B cell (primary cell): ENCODE results near the gene TBL1XR1. TPM values are rescaled to one million over a fixed set of nuclear protein-coding genes. Genes with fewer than 3 reads are reported as not detected.

Experiments
- ATAC-seq: fragments of 200-7000 bp; cut with Tn5 transposase; one replicate; pipeline ENCODE4 v1.10.0; 2021; ENCODE audit warnings: low read depth, mild to moderate bottlenecking, moderate number of reproducible peaks, moderate library complexity
- CTCF ChIA-PET: fragments of 350-600 bp; sonication (Branson Sonifier 250); formaldehyde crosslinking; loops from one replicate; lab custom pipeline; 2021; ENCODE audit warnings: antibody characterized with exemption, inconsistent platforms; lab: Charles Lee
- POLR2A ChIA-PET: fragments of 350-600 bp; sonication (Branson Sonifier 250); formaldehyde crosslinking; loops from one replicate; lab custom pipeline; 2021; ENCODE audit warnings: antibody characterized with exemption; lab: Charles Lee
- DNase-seq: peaks from one replicate; pipeline ENCODE4 v3.0.0; 2013
- H2AFZ ChIP-seq: 2 replicates; pipeline ENCODE4 v1.6.1; 2012; ENCODE audit warnings: mild to moderate bottlenecking, low read depth, low read length; ENCODE audit not compliant: insufficient read depth, poor library complexity, severe bottlenecking
- H3K27ac ChIP-seq, 2 donors: 1 replicate in 1 of 2; 2 replicates in 1 of 2; pipeline ENCODE4 v1.5.1; 2012 to 2013; ENCODE audit warnings: low read length in 2 of 2, mild to moderate bottlenecking in 2 of 2, moderate library complexity in 1 of 2
- H3K27me3 ChIP-seq, 4 experiments: fragments of 200-600 bp in 1 of 4; sonication (generic) in 1 of 4; replicated peaks in 1 of 4; 1 replicate in 2 of 4; 2 replicates in 2 of 4; pipeline versions ENCODE4 v1.6.1 to v1.7.0; 2013 to 2016; ENCODE audit warnings: low read length in 3 of 4, mild to moderate bottlenecking in 2 of 4, mixed read lengths in 1 of 4, moderate library complexity in 1 of 4; ENCODE audit not compliant: insufficient read depth in 4 of 4, control insufficient read depth in 3 of 4; ENCODE audit errors: control extremely low read depth in 1 of 4
- H3K36me3 ChIP-seq, 2 experiments: replicated peaks in 1 of 2; 1 replicate in 1 of 2; 2 replicates in 1 of 2; pipeline versions ENCODE4 v1.6.1 to v1.7.1; 2013; ENCODE audit warnings: low read length in 1 of 2; ENCODE audit not compliant: insufficient read depth in 2 of 2, control insufficient read depth in 1 of 2; ENCODE audit errors: control extremely low read depth in 1 of 2, extremely low read depth in 1 of 2
- H3K4me1 ChIP-seq, 2 donors: fragments of 200-600 bp in 1 of 2; sonication (generic) in 1 of 2; 1 replicate in 1 of 2; 2 replicates in 1 of 2; pipeline versions ENCODE4 v1.5.1 to v1.6.1; 2013 to 2017; ENCODE audit warnings: low read length in 2 of 2; ENCODE audit not compliant: control insufficient read depth in 2 of 2, insufficient read depth in 2 of 2
- H3K4me2 ChIP-seq: replicated peaks from 2 replicates; pipeline ENCODE3; 2012; ENCODE audit warnings: mild to moderate bottlenecking, low read depth, low read length; ENCODE audit not compliant: poor library complexity, severe bottlenecking
- H3K4me3 ChIP-seq, 5 experiments: fragments of 200-600 bp in 1 of 5; sonication (generic) in 1 of 5; 1 replicate in 3 of 5; 2 replicates in 2 of 5; pipeline versions ENCODE4 v1.5.1 to v1.7.0; 2011 to 2016; ENCODE audit warnings: low read length in 4 of 5, mild to moderate bottlenecking in 4 of 5, low read depth in 2 of 5, control low read depth in 1 of 5, moderate library complexity in 1 of 5; ENCODE audit not compliant: insufficient read depth in 1 of 5; ENCODE audit errors: control extremely low read depth in 1 of 5, extremely low read depth in 1 of 5
- H3K79me2 ChIP-seq: fragments of 200-600 bp; sonication (generic); one replicate; pipeline ENCODE4 v1.6.0; 2016; ENCODE audit warnings: low read length; ENCODE audit not compliant: control insufficient read depth, insufficient read depth
- H3K9ac ChIP-seq: fragments of 200-600 bp; sonication (generic); 2 replicates; pipeline ENCODE4 v1.6.1; 2017; ENCODE audit warnings: mild to moderate bottlenecking, low read length, moderate library complexity
- H3K9me3 ChIP-seq, 3 donors: one replicate each; pipeline versions ENCODE4 v1.6.1 to v1.7.1; 2013; ENCODE audit warnings: low read length in 2 of 3; ENCODE audit not compliant: control insufficient read depth in 2 of 3, insufficient read depth in 1 of 3; ENCODE audit errors: control extremely low read depth in 1 of 3
- H4K20me1 ChIP-seq: 2 replicates; pipeline ENCODE4 v1.6.0; 2012; ENCODE audit warnings: mild to moderate bottlenecking, low read length; ENCODE audit not compliant: insufficient read depth, control insufficient read depth, poor library complexity, severe bottlenecking
- H3K27ac Mint-ChIP-seq: one replicate; pipeline ENCODE4 v1.8.0; 2021; ENCODE audit warnings: mixed read lengths
- H3K27me3 Mint-ChIP-seq: one replicate; pipeline ENCODE4 v1.8.0; 2021; ENCODE audit warnings: mixed read lengths
- H3K4me1 Mint-ChIP-seq: one replicate; pipeline ENCODE4 v1.8.0; 2021; ENCODE audit warnings: mixed read lengths
- H3K4me3 Mint-ChIP-seq: one replicate; pipeline ENCODE4 v1.8.0; 2021; ENCODE audit warnings: mixed read lengths
- H3K9me3 Mint-ChIP-seq: one replicate; pipeline ENCODE4 v1.8.0; 2022; ENCODE audit warnings: mixed read lengths; ENCODE audit not compliant: insufficient read depth
- EZH2 ChIP-seq: IDR thresholded peaks from 2 replicates; pipeline ENCODE4 v1.6.1; 2012; ENCODE audit warnings: borderline replicate concordance, low read depth, mild to moderate bottlenecking, moderate library complexity, low read length; ENCODE audit not compliant: insufficient read depth, poor library complexity, severe bottlenecking
- WGBS: methylation state at CpG from one replicate; pipeline ENCODE4 v1.1.5; 2013; ENCODE audit warnings: missing lambda C conversion rate; ENCODE audit not compliant: insufficient coverage; 5-methylcytosine and 5-hydroxymethylcytosine counted together
- intact Hi-C: fragments of 100-400 bp; cut with micrococcal nuclease; formaldehyde crosslinking; loops from one replicate; pipeline ENCODE4 v1.10.0; 2022
- polyA plus RNA-seq: library from polyadenylated mRNA; depleted of rRNA; stranded (reverse); fragments of >200 nt; gene quantifications from 2 replicates; pipeline ENCODE4 v1.2.3, GENCODE V29; 2012
- total RNA-seq, 2 donors: library from RNA; stranded (reverse); fragments of 120-200 nt in 1 of 2; gene quantifications; 1 replicate in 1 of 2; 2 replicates in 1 of 2; pipeline versions ENCODE4 v1.2.3 to v1.2.4, GENCODE V29; 2013 to 2022
- TF ChIP-seq, protein P1 (sequence below): fragments of 200-600 bp; IDR thresholded peaks from one replicate; pipeline ENCODE4 v1.8.0; 2022; ENCODE audit warnings: antibody characterized with exemption, mild to moderate bottlenecking

TBL1XR1 gene
- total and polyA plus RNA-seq, 2 donors (not counting 1 experiment from before 2014, with no cell fraction given) = 17.6 to 128 TPM

DNA sequence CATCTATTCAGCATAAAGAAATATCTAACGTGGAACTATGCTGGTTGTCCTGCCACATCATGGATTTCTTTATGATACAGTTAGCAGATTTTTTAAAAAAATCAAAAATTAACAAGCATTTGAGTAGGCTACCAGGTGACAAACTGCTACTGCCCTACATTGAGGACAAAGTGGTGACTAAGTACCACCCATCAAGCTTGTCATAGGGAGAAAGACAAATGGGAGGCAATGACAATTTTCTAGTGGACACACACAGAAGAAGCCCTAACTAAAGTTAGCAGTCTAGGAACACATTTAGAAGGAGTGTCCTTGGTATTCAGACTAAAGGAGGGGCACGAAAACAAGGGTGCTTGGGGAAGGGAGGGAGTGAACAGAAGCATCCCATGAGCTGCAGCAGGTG is 131.2 kb downstream of the TBL1XR1 start:
- Histone ChIP-seq H4K20me1 (peaks cover 33% of the 10 kb centered on the region), H3K4me3 (no peak overlapping the region), H3K4me1 (peaks cover 0 to 9% of the 10 kb centered on the region in 2 donors), H3K36me3 (no peaks in the 10 kb centered on the region), H3K27me3 (no peaks in the 10 kb centered on the region), H3K9me3 (no peaks in the 10 kb centered on the region), H2AFZ (no peak overlapping the region), H3K9ac (no peak overlapping the region), H3K27ac (no peak overlapping the region), H3K4me2 (no peak overlapping the region), H3K79me2 (peaks cover 76% of the 10 kb centered on the region)
- Mint-ChIP-seq H3K9me3 (no peaks in the 10 kb centered on the region), H3K27me3 (no peaks in the 10 kb centered on the region), H3K27ac (no peak overlapping the region), H3K4me3 (no peak overlapping the region), H3K4me1 (peaks cover 46% of the 10 kb centered on the region)
- ATAC-seq = no peak
- ChIA-PET POLR2A (no interaction called here), CTCF (interaction anchor here (0.7 kb wide), 1 partner anchor 14 kb away, joined by 3 read pairs; no protein-coding TSS in a partner anchor)
- TF ChIP-seq EZH2 = no peak
- TF ChIP-seq, protein P1, sequence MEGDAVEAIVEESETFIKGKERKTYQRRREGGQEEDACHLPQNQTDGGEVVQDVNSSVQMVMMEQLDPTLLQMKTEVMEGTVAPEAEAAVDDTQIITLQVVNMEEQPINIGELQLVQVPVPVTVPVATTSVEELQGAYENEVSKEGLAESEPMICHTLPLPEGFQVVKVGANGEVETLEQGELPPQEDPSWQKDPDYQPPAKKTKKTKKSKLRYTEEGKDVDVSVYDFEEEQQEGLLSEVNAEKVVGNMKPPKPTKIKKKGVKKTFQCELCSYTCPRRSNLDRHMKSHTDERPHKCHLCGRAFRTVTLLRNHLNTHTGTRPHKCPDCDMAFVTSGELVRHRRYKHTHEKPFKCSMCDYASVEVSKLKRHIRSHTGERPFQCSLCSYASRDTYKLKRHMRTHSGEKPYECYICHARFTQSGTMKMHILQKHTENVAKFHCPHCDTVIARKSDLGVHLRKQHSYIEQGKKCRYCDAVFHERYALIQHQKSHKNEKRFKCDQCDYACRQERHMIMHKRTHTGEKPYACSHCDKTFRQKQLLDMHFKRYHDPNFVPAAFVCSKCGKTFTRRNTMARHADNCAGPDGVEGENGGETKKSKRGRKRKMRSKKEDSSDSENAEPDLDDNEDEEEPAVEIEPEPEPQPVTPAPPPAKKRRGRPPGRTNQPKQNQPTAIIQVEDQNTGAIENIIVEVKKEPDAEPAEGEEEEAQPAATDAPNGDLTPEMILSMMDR = no peak
- intact Hi-C loops = no loop called here
- WGBS = 100% methylated on average over 1 of the region's 2 CpGs
- DNase-seq = no peak

DNA sequence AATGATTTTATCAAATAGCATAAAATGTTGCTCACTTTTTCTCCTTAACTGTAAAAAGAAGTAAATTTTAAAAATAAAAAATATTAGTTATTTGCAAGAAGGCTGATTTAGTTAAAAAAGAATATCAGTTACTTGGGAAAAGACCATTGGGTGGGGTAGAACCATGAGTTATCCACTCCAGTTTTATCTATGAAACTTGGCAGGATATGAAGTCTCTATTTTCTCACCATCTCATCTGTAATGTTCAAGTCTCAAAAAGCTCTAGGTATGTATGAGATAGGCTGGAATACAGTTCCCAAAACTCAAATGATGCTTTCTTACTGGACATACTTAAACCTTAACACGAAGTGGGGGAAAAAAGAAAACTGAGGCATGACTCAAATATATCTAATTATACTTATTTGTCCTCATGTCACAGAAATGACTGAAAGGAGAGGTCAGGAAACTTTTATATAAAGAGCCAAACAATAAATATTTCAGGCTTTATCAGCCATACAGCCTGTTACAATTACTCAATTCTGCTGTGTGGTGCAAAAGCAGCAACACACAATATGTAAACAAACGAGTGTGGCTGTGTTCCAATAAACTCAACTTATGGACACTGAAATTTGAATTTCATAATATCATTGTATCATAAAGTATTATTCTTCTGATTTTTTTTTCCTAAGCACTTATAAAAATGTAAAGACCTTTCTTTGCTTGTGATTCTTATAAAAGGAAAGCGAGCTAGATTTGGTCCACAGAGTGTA is 131.8 kb downstream of the TBL1XR1 start:
- H3K36me3 ChIP-seq = no peaks in the 10 kb centered on the region
- H3K9me3 ChIP-seq = no peaks in the 10 kb centered on the region
- H2AFZ ChIP-seq = no peak overlapping the region
- H3K4me3 ChIP-seq = no peak overlapping the region
- H3K27ac Mint-ChIP-seq = no peak overlapping the region
- peaks cover 33% of the 10 kb centered on the region for H4K20me1 ChIP-seq
- intact Hi-C loops = no loop called here
- H3K79me2 ChIP-seq = peaks cover 70% of the 10 kb centered on the region
- no peak overlapping the region for H3K4me3 Mint-ChIP-seq
- TF ChIP-seq, protein P1 = no peak
- TF ChIP-seq EZH2 = no peak
- no peaks in the 10 kb centered on the region for H3K27me3 Mint-ChIP-seq
- POLR2A ChIA-PET = no interaction called here
- CTCF ChIA-PET = interaction anchor here (0.7 kb wide), 1 partner anchor 14 kb away, joined by 3 read pairs; no protein-coding TSS in a partner anchor
- ATAC-seq (no peak), DNase-seq (no peak)
- no peaks in the 10 kb centered on the region for H3K9me3 Mint-ChIP-seq
- H3K4me1 ChIP-seq = peaks cover 0 to 9% of the 10 kb centered on the region in 2 donors
- H3K4me2 ChIP-seq = no peak overlapping the region
- peaks cover 46% of the 10 kb centered on the region for H3K4me1 Mint-ChIP-seq
- WGBS = no CpG with 5 or more reads among the region's 3 CpGs
- no peaks in the 10 kb centered on the region for H3K27me3 ChIP-seq
- H3K27ac ChIP-seq = no peak overlapping the region
- no peak overlapping the region for H3K9ac ChIP-seq
